ENCODE data around the gene RNF148.

Gene RNF148

GRCh38 chr7:122676466-122676865 lies 26.3 kb downstream of the RNF148 start:
- Histone ChIP-seq H3K27ac (ENCODE audit: low read depth, low read length) (no peak overlapping the region), H3K4me3 (ENCODE audit: low read length) (no peak overlapping the region), H3K4me1 (ENCODE audit: insufficient read depth, low read length) (peaks cover 36% of the 10 kb centered on the region), H3K9ac (ENCODE audit: low read depth, low read length) (no peak overlapping the region), H3K36me3 (ENCODE audit: insufficient read depth, low read length) (no peaks in the 10 kb centered on the region), H3K9me3 (ENCODE audit: insufficient read depth, low read depth, low read length) (no peaks in the 10 kb centered on the region), H3K27me3 (ENCODE audit: insufficient read depth, low read length) (no peaks in the 10 kb centered on the region)
- 94% methylated on average over 2 of the region's 2 CpGs for WGBS

GRCh38 chr7:122675621-122676020 lies 27.1 kb downstream of the RNF148 start:
- no peaks in the 10 kb centered on the region for H3K9me3 ChIP-seq (ENCODE audit: insufficient read depth, low read depth, low read length)
- no peak overlapping the region for H3K9ac ChIP-seq (ENCODE audit: low read depth, low read length)
- H3K4me3 ChIP-seq (ENCODE audit: low read length): no peak overlapping the region
- H3K27ac ChIP-seq (ENCODE audit: low read depth, low read length): no peak overlapping the region
- H3K36me3 ChIP-seq (ENCODE audit: insufficient read depth, low read length): no peaks in the 10 kb centered on the region
- 91% methylated on average over 7 of the region's 7 CpGs for WGBS
- H3K27me3 ChIP-seq (ENCODE audit: insufficient read depth, low read length): no peaks in the 10 kb centered on the region
- H3K4me1 ChIP-seq (ENCODE audit: insufficient read depth, low read length): peaks cover 38% of the 10 kb centered on the region

GRCh38 chr7:122675011-122675410 lies 27.7 kb downstream of the RNF148 start:
- Histone ChIP-seq H3K27me3 (ENCODE audit: insufficient read depth, low read length) (no peaks in the 10 kb centered on the region), H3K4me3 (ENCODE audit: low read length) (no peak overlapping the region), H3K9ac (ENCODE audit: low read depth, low read length) (no peak overlapping the region), H3K9me3 (ENCODE audit: insufficient read depth, low read depth, low read length) (no peaks in the 10 kb centered on the region), H3K27ac (ENCODE audit: low read depth, low read length) (no peak overlapping the region), H3K4me1 (ENCODE audit: insufficient read depth, low read length) (peaks cover 36% of the 10 kb centered on the region), H3K36me3 (ENCODE audit: insufficient read depth, low read length) (no peaks in the 10 kb centered on the region)
- WGBS: 94% methylated on average over 7 of the region's 7 CpGs

DNA sequence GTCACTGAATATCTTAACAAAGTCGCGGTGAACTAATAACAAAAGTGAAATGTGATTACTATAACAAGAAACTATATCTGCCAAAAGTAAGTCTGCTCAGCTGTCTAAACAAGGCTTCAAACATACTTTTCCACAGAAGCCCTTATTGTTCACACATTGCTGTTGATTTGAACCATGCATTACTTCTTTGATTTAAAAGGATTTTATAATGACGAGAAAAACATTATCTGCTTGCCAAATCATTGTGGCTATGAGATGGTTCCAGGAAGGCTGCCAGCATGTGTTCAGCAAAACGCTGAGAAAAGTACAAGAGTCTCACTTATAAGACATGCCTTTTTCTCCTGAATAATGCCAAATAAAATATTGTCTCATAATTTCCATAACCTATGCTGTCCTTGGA lies 28.2 kb downstream of the RNF148 start:
- no peak overlapping the region for H3K4me3 ChIP-seq (ENCODE audit: low read length)
- no peaks in the 10 kb centered on the region for H3K27me3 ChIP-seq (ENCODE audit: insufficient read depth, low read length)
- no peak overlapping the region for H3K27ac ChIP-seq (ENCODE audit: low read depth, low read length)
- WGBS: 98% methylated on average over 4 of the region's 4 CpGs
- no peaks in the 10 kb centered on the region for H3K36me3 ChIP-seq (ENCODE audit: insufficient read depth, low read length)
- no peak overlapping the region for H3K9ac ChIP-seq (ENCODE audit: low read depth, low read length)
- peaks cover 31% of the 10 kb centered on the region for H3K4me1 ChIP-seq (ENCODE audit: insufficient read depth, low read length)
- no peaks in the 10 kb centered on the region for H3K9me3 ChIP-seq (ENCODE audit: insufficient read depth, low read depth, low read length)

- no peak overlapping the region for H3K4me3 ChIP-seq (ENCODE audit: low read length)
- no peak overlapping the region for H3K27ac ChIP-seq (ENCODE audit: low read depth, low read length)
- 98% methylated on average over 21 of the region's 21 CpGs for WGBS
- H3K9me3 ChIP-seq (ENCODE audit: insufficient read depth, low read depth, low read length): no peaks in the 10 kb centered on the region
- H3K4me1 ChIP-seq (ENCODE audit: insufficient read depth, low read length): peaks cover 30% of the 10 kb centered on the region
- no peaks in the 10 kb centered on the region for H3K36me3 ChIP-seq (ENCODE audit: insufficient read depth, low read length)
- H3K27me3 ChIP-seq (ENCODE audit: insufficient read depth, low read length): no peaks in the 10 kb centered on the region
- no peak overlapping the region for H3K9ac ChIP-seq (ENCODE audit: low read depth, low read length)
Measured at GRCh38 chr7:122673951-122674350, 28.8 kb downstream of the RNF148 start.

DNA sequence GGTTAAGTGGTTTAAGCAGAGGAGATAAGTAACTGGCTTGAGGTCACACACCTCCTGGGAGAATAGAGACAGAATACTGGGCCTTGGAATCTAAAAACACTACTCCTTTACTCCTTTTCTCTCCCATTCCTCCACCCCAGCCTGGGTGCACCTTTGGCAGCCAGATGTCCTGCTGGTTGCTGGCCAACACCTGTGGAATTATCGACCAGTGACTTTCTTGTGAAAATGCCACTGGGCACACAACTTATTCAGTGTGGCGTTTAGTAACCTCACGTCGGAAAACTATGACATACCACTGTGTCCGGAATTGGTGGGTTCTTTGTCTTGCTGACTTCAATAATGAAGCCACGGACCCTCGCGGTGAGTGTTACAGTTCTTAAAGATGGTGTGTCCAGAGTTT lies 30.2 kb downstream of the RNF148 start:
- Histone ChIP-seq H3K36me3 (ENCODE audit: insufficient read depth, low read length) (no peaks in the 10 kb centered on the region), H3K9me3 (ENCODE audit: insufficient read depth, low read depth, low read length) (no peaks in the 10 kb centered on the region), H3K27ac (ENCODE audit: low read depth, low read length) (no peak overlapping the region), H3K4me3 (ENCODE audit: low read length) (no peak overlapping the region), H3K4me1 (ENCODE audit: insufficient read depth, low read length) (peaks cover 16% of the 10 kb centered on the region), H3K9ac (ENCODE audit: low read depth, low read length) (no peak overlapping the region), H3K27me3 (ENCODE audit: insufficient read depth, low read length) (no peaks in the 10 kb centered on the region)
- WGBS: 96% methylated on average over 8 of the region's 8 CpGs

GRCh38 chr7:122663733-122664132 lies 39.0 kb downstream of the RNF148 start:
- H3K4me1 ChIP-seq (ENCODE audit: insufficient read depth, low read length): no peaks in the 10 kb centered on the region
- WGBS: no CpG with 5 or more reads among the region's 2 CpGs
- no peaks in the 10 kb centered on the region for H3K27me3 ChIP-seq (ENCODE audit: insufficient read depth, low read length)
- H3K27ac ChIP-seq (ENCODE audit: low read depth, low read length): no peak overlapping the region
- no peaks in the 10 kb centered on the region for H3K36me3 ChIP-seq (ENCODE audit: insufficient read depth, low read length)
- H3K9ac ChIP-seq (ENCODE audit: low read depth, low read length): no peak overlapping the region
- no peak overlapping the region for H3K4me3 ChIP-seq (ENCODE audit: low read length)
- H3K9me3 ChIP-seq (ENCODE audit: insufficient read depth, low read depth, low read length): no peaks in the 10 kb centered on the region

- Histone ChIP-seq H3K36me3 (ENCODE audit: insufficient read depth, low read length) (no peaks in the 10 kb centered on the region), H3K9ac (ENCODE audit: low read depth, low read length) (no peak overlapping the region), H3K9me3 (ENCODE audit: insufficient read depth, low read depth, low read length) (no peaks in the 10 kb centered on the region), H3K27ac (ENCODE audit: low read depth, low read length) (no peak overlapping the region), H3K27me3 (ENCODE audit: insufficient read depth, low read length) (no peaks in the 10 kb centered on the region), H3K4me1 (ENCODE audit: insufficient read depth, low read length) (no peaks in the 10 kb centered on the region), H3K4me3 (ENCODE audit: low read length) (no peak overlapping the region)
- WGBS: no CpG with 5 or more reads among the region's 2 CpGs
Measured at GRCh38 chr7:122658856-122659255, 43.9 kb downstream of the RNF148 start.

DNA sequence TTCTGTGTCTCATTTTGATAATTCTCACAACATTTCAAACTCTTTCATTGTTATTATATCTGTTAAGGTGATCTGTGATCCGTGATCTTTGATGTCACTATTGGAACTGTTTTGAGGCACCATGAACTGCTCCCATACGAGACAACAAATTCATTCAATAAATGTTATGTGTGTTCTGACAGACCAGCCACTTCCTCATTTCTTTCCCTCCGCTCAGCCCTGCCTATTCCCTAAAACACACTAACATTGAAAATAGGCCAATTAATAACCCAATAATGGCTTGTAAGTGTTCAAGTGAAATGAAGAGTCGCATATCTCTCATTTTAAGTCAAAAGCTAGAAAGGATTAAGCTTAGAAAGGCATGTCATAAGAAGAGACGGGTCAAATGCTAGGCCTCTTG lies 49.0 kb downstream of the RNF148 start:
- no peaks in the 10 kb centered on the region for H3K27me3 ChIP-seq (ENCODE audit: insufficient read depth, low read length)
- no peak overlapping the region for H3K4me3 ChIP-seq (ENCODE audit: low read length)
- H3K4me1 ChIP-seq (ENCODE audit: insufficient read depth, low read length): peaks cover 5% of the 10 kb centered on the region; the same call in 1 of the 2 replicates
- no peak overlapping the region for H3K27ac ChIP-seq (ENCODE audit: low read depth, low read length)
- no peak overlapping the region for H3K9ac ChIP-seq (ENCODE audit: low read depth, low read length)
- no peaks in the 10 kb centered on the region for H3K9me3 ChIP-seq (ENCODE audit: insufficient read depth, low read depth, low read length)
- 90% methylated on average over 4 of the region's 5 CpGs for WGBS
- H3K36me3 ChIP-seq (ENCODE audit: insufficient read depth, low read length): no peaks in the 10 kb centered on the region

- Histone ChIP-seq H3K4me3 (ENCODE audit: low read length) (no peak overlapping the region), H3K9me3 (ENCODE audit: insufficient read depth, low read depth, low read length) (no peaks in the 10 kb centered on the region), H3K4me1 (ENCODE audit: insufficient read depth, low read length) (peaks cover 5% of the 10 kb centered on the region; the same call in 1 of the 2 replicates), H3K27ac (ENCODE audit: low read depth, low read length) (no peak overlapping the region), H3K36me3 (ENCODE audit: insufficient read depth, low read length) (no peaks in the 10 kb centered on the region), H3K9ac (ENCODE audit: low read depth, low read length) (no peak overlapping the region), H3K27me3 (ENCODE audit: insufficient read depth, low read length) (no peaks in the 10 kb centered on the region)
- WGBS: 90% methylated on average over 4 of the region's 4 CpGs
Measured at GRCh38 chr7:122652876-122653275, 49.8 kb downstream of the RNF148 start.
